Activated CD8-positive, alpha-beta memory T cell treated with anti-CD3 and anti-CD28 coated beads for 48 hours (primary cell): ENCODE measurements around the gene INTS14.
A peak's percentile ranks its signal among the peaks of the same experiment; 100 is the strongest.

Experiments used
- DNase-seq, 3 experiments: peaks; one replicate each; pipeline ENCODE4 v3.0.0-alpha.2; 2020; ENCODE audit warnings: low read depth in 2 of 3, low spot score in 2 of 3

INTS14 gene

DNA sequence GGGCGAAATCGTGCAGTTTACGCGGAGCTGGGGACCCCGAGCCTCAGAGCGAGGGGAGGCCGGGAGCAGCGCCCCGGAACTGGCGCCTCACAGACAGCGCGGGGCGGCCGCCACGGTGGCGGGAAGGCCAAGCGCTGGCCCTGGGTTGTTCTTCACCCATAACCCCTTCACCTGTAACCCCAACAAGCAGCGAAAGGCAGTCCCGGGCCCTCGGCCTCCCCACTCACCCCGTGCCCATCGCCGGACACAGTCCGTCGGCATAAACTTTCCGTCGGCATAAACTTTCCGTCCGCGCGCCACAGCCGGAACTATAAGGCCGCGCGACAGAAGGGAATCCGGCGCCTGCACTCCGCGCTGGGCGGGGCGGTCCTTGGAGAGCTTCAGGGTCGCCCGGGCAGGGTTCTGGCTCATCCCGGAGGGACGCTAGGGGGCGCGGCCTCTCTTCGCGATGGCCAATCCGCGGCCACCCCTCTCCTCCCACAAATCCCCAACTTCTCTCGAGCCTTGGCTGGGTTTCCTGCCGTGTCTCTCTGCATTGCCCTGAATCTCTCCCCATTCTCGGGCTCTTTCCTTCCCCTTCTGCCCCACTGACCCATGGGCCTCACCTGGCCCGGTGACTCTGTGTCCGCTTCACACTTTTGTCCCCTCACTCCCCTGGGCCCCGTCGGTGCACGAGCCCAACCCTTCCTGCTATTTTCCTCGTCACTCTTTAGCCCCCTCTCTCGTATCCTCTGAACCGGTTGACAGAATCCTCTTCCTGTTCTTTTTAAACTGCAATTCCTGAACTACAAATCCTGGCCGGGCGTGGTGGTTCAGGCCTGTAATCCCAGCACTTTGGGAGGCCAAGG, at the start of gene INTS14:
INTS14 (minus strand) TSS at position 261 of the 848 bp plus-strand sequence. CDS start 3,751 bp downstream, outside the sequence.
- DNase-seq: peak; percentile 91 to 94 (median 93)

DNA sequence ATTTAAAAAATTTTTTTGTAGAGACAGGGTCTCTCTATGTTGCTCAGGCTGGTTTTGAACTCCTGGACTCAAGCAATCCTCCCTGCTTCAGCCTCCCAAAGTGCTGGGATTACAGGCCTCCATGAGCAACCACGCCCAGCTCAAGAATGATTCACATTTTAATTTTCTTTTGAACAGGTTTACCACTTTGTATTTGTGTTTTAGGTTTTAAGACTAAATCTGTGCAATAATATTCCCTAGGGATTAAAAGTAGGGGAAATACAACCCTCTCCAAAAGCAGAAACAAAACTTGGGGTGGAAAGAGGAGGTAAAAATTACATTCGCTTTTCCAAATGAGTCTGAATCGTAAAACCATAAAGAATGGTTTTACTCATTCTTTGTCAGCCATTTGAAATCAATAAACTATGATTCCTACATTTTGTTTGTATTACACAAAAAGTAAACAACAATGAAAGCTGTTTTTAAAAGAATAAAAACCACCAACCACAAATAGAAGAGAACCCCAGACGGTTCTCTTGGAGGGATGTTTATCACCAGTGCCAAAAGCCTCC, 48.6 kb upstream of the INTS14 start:
- no peak for DNase-seq

DNA sequence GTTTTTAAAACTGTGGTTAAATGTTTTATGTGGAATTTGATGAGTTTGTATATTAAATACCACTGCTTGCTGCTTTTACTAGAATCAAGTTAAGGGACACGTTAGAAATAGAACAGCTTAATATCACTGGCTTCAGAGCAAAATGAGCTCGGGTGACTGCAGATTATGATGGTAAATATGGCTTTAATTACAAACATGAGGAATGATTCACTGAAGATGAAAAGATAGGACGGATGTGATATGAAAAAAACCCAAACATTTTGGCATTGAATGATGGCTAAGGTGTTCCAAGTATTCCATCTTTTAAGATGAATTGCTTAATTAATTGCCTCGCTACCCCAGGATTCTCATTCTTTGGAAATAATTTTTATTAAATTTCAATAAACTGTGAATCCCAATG, 44.5 kb upstream of the INTS14 start:
- no peak for DNase-seq

DNA sequence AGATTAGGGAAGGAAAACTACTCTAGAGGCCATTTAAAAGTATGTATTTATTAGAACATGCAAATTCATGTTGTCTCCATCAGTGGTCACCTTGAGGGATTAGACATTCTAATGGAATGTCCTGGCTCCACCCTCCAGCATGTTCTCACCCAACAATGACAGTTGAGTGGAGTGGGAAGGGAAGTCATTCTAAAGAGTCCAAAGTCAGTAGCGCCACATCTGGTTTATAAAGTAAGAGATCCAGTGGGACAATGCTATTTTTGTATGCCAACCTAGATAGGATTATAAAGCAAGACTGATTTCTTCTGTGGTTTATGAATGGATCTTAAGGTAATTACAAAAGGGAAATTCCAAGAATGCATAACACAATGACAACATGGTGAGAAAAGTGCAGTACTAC, 44.1 kb upstream of the INTS14 start:
- DNase-seq: no peak

DNA sequence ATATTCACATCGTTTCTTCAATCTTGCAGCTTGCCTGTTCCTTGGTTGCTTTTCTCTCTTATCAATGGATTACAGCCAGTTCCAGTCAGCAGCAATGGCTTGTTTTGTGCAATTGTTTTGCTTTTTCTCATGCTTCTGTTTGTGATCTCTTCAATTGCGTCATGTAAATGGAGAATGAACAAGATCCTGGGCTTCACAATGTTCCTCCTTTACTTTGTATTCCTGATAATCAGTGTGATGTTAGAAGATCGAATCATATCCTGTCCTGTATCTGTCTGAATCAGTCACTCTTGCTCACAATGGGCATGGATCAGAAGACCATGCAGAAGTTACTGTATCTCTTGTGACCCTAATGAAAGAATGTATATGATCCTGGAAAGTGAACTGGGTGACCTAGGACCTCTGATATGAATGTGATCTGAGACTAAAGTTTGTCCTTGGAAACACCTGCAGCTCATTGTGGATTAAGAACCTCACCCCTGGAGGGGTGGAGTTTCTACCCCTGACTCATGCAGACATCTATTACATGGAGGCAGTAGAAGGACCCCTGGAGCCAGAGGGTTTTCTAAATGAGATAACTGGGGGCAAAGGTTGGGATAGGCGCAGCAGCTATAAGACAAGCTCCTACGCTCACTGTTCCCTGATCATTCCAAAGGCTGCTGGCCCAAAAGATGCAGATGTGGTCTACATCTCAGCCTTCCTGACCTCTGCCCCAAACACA, 43.0 kb upstream of the INTS14 start:
- no peak for DNase-seq

DNA sequence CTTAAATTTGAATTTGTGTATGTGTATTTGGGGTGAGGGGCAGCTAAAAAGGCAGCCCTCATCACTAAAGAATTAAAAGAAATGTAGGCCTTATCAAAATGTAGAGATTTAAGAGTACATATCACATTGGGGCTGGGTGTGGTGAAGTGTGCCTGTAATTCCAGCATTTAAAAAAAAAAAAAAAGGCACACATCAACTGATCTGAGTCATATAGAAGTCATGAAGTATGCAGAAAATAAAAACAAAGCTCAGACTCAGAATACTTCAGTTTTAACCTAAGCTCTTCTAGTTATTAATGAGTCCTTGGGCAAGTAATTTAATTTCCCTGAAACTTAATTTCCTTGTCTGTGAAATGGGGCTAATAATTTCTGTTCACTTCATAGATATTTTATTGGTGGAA, 42.4 kb upstream of the INTS14 start:
- DNase-seq: no peak

DNA sequence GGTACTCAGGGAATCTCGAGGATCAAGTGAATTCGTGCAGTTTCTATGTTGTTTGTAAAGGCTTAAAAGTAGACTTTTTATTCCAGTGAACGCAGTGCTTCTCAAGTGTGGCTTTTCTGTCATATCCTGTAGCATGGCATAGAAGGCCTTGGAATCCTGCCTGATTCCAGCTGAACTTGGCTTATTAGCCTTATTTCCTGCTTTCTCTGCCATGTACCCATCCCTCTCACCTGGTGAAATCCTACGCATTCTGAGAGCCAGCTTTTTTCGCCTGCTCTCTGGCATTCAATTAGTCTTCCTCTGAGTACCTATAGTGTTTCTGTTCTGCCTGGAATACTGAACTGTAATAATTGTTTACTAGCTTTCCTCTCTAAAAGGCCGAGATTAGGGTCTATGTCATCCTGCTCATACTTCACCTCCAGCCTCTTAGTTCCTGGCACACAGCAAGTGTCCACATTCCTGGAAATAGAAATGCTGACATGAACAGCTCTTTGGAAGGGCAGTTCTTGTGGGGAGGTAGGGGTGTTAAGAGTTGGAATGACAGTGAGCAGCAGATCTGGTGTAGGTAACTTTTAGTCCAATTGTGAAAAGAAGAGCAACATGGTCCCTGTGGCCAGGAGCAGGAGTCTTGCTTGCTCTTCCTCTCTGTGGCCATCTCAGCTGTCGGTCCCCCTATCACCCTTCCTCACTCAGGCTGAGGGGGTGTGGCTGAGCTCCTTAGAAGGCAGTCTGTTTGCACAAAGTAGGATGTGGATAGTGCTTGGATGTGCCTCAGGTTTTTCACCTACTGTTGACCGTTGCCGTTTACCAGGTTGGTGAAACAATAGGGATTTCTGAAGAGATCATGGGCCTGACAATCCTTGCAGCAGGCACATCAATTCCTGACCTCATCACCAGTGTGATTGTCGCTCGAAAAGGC, 41.2 kb upstream of the INTS14 start:
- DNase-seq: no peak

DNA sequence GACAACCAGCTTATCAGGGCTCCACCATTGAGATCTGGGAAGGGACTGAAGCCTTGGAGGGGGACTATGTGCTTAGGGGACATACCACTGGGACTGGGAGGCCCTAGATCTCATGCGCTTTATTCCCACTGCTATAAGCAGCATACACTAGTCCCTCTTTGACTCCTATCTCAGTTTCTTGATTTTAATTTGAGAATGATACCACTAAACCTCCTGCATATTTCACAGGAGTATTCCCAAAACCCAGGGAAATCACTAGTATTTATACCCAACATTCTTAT, 40.1 kb upstream of the INTS14 start:
- no peak for DNase-seq

DNA sequence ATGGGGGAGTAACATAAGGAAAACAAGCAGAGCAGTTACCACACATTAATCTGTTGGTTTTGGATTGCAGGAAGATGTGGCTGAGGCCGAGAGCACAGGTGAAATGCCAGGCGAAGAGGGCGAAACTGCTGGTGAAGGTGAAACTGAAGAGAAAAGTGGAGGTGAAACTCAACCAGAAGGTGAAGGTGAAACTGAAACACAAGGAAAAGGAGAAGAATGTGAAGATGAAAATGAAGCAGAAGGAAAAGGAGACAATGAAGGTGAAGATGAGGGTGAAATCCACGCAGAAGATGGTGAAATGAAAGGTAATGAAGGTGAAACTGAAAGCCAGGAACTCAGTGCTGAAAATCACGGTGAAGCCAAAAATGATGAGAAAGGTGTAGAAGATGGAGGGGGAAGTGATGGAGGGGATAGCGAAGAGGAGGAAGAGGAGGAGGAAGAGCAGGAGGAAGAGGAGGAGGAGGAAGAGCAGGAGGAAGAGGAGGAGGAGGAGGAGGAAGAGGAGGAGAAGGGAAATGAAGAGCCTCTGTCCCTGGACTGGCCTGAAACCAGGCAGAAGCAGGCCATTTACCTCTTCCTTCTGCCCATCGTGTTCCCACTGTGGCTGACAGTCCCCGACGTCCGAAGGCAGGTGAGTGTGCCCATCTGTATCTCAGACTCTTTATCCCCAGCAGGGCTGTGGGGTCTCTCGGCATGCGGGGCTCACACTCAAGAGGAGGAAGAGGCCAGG, 39.5 kb upstream of the INTS14 start:
- DNase-seq: no peak

DNA sequence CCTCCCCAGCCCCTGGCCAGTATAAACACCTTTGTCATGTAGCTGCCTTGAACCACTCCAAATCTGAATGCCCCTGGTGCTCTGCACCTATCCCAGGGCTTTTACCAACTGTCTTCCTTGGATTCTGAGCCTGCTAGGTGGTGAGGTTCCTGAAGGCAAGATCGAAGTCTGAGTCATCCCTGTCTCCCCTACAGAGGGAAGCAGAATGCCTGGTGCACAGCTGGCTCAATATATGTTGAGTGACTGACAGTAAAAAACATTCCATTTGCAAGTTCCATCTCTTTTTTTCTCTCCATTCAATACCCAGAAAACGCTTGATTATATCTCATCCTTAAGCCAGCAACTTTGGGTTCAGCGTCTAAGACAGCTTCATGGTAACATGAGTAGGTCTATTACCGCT, 35.6 kb upstream of the INTS14 start:
- DNase-seq: no peak

DNA sequence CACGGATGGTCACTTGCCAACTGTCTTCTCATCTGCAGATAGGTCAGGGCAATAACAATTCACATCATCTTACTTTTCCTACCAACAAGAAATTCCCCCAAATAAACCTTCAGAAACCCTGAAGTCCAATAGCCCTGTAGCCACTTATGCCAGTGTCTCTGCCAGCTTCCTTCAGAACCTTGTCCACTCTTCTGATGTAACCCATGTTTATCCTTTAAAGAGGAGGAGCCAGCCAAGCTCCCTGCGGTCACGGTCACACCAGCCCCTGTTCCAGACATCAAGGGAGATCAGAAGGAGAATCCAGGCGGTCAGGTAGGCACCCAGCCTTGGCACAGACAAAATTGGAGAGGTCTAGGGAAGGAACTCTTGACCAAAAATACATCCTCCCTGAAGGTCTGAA, 34.5 kb upstream of the INTS14 start:
- DNase-seq: no peak

DNA sequence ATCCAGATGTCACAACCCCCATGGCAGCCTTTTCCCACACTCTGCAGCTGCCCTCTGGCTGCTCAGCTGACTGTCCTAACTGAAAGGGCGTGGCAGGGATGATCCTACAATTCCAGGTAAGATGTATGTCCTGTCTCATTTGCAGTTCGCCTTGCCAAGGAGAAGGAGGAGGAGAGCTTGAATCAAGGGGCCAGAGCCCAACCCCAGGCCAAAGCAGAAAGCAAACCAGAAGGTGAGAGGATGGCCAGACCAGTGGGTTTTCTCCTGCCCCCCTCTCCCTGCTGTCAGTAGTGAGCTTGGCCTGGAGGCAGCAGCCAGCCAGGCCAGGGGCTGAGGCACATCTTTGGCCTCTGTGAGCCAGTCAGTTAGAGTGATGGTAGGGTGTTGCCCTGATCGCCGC, 33.4 kb upstream of the INTS14 start:
- DNase-seq: no peak

DNA sequence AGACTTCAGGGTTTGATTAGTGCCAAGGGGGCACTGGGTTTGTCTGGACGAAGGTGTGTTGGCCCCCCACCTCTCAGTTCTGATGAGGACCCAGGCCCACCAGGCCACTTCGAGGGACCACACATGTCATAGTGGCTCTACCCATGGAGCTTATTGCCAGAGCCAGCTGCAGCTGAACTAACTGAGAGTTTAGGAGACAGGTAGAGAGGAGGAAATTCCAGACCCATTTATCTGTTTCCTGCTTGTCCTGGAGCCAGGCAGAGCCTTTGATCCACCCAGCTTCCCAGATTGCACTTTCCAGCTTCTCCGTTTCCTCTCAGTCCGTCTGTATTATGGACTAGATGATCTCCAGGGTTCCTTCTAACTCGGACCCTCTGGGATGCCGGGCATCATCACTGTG, 31.7 kb upstream of the INTS14 start:
- no peak for DNase-seq

DNA sequence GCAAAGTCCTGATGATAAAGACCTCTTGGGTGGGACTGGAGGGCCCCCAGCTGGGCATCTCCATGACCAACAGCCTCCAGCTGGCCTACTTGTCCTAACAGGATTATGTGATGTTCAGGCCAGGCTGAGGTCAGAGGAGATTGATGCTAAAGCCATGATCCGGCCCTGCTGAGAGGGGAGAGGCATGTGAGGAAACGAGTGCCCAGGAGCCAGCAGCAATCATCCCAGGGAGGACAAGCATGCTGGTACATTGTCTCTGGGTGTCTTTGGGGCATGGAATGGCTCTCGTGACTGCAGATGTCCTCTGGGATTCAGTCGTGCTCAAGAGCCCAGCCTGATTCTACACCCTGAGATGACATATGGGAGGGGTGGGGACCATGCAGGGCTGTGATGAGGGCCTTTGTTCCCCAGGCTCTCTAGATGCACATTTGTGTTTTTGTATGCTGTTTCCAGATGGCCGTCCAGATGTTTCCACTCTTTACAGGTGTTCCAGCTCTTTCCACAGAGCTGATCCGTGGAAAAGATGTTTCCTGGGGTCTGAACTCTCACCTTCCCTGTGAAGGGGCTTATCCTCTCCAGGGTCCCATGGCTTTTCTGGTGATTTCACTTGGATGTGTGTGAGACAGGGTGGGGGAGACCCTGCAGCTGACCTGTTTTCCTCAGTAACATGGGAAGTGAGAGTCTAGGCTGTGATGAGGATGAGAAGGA, 31.0 kb upstream of the INTS14 start:
- no peak for DNase-seq

DNA sequence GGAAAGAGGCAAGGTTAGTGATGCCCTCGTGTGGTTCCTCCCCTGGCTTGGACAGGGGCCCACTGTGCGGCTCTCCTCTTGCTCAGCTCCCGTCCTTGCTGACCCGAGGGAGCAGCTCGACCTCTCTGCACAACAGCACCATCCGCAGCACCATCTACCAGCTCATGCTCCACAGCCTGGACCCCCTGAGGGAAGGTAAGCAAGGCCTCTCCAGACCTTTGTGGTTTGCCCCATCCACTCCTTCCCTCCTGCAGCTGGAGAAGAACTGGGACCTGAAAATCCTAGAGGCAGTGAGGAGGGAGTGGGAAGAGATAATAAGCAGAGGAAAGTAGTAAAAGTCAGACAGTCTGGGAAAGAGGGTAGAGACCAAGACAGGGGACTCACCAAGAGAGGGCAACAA, 28.6 kb upstream of the INTS14 start:
- no peak for DNase-seq

DNA sequence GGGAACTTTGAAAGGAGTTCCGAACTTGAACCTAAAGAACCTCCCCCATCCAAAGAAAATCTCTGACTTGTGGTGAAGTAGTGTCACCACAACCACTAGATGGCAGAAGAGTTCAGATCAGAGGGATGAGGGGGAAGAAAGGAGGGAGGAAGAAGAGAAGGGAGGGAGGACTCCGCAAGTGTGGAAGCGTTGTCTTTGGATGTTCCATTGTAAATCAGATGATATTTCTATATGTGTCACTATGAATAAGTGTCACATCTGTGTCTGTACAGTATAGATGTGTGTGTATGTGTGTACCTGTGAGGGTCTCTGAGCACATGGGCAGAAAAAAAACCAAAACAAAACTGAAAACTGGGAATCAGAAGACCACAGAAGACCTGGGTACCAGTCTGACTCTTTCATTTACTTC, 27.8 kb upstream of the INTS14 start:
- no peak for DNase-seq

DNA sequence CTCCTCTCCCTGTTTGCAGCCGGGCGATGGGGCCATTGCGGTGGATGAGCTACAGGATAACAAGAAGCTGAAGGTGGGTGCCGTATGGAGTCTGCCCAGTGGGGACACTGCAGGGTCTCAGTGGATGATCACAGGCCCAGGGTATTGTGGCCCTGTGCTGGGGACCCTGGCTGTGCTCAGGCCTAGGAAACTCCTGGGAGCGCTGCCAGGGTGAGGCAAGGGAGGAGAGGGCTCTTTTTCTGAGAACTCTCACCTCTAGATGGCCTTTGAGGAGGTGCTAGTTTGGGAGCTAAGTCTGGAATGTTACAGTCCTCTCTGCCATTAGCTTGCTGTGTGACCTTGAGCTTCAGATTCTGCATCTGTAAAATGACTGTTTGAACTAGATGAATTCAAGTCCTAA, 27.2 kb upstream of the INTS14 start:
- DNase-seq: no peak

DNA sequence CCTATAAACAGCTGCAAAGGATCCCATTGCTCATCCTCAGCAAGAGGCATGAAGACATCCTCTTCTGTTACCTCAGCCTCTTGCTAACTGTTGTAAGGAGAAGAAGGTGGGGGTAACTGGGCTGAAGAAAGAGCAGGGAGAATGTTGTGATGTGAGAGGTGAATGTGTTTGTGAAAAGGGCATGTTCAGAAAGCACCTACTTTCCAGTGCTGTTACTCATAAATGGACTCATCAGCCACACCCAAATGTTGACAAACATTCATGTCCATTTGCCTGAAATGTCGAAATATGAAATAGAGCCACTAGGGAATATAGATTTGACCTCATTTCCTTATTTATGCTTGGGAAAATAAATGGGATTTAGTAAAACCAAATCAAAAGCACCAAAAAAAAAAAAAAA, 23.4 kb upstream of the INTS14 start:
- DNase-seq: no peak

DNA sequence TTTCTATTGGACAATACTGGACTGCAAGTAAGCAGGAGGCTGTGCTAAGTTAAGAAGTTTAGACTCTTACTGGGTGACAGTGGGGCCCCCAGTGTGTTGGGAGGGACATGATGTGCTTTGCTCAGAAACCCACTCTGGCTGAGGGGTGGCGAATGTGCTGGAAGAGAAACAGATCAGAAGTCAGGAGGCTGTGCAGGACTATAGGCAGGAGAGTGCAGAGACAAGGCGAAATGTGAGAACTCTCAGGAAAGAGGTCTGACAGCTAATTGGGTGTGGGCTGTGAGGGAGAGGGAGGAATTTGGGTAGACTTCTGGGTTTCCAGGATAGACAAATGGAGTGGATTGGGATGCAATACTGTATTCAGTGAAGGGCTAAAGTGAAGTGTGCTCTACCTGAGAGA, 22.8 kb upstream of the INTS14 start:
- DNase-seq: no peak

DNA sequence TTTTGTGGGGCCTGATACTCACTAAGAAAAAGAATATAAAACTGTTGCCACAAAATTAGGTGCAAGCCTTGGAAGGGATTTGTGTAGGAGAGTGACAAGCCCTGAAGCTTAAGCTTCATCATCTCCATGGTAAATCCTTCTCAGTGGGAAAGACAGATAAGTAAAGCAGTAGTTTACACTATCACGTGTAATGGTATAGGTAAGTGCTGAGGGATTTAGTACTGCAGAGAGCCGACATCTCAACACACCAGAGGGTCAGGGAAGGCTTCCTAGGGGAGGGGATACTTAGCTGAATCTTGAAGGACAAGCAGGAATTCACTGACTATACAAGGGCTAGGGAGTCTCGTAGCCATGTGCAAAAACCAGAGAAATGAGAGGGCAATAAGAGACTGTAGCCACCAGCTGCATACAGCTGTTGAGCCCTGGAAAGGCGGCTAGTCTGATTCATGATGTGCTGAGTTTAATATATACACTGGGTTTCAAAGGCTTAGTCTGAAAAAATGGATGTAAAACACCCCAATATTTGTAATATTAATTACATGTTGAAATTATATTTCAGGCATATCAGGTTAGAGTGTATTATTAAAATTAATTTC, 21.9 kb upstream of the INTS14 start:
- DNase-seq: no peak
